Stimulated activated CD8-positive, alpha-beta memory T cell treated with anti-CD3 and anti-CD28 coated beads, Interleukin-12 subunit alpha, Interleukin-12 subunit beta, amount 100 ng/mL, for 24 hours (primary cell): ENCODE results near the gene RFXANK.
"Not testable (repeated sequence)": the region's sequence is repeated elsewhere in the genome, so short reads cannot be mapped to it uniquely, and the experiment has no call there.

Source experiments
- DNase-seq: peaks from one replicate; pipeline ENCODE4 v3.0.0-alpha.2; 2020; ENCODE audit errors: extremely low read depth

Gene RFXANK, protein sequence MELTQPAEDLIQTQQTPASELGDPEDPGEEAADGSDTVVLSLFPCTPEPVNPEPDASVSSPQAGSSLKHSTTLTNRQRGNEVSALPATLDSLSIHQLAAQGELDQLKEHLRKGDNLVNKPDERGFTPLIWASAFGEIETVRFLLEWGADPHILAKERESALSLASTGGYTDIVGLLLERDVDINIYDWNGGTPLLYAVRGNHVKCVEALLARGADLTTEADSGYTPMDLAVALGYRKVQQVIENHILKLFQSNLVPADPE

DNA sequence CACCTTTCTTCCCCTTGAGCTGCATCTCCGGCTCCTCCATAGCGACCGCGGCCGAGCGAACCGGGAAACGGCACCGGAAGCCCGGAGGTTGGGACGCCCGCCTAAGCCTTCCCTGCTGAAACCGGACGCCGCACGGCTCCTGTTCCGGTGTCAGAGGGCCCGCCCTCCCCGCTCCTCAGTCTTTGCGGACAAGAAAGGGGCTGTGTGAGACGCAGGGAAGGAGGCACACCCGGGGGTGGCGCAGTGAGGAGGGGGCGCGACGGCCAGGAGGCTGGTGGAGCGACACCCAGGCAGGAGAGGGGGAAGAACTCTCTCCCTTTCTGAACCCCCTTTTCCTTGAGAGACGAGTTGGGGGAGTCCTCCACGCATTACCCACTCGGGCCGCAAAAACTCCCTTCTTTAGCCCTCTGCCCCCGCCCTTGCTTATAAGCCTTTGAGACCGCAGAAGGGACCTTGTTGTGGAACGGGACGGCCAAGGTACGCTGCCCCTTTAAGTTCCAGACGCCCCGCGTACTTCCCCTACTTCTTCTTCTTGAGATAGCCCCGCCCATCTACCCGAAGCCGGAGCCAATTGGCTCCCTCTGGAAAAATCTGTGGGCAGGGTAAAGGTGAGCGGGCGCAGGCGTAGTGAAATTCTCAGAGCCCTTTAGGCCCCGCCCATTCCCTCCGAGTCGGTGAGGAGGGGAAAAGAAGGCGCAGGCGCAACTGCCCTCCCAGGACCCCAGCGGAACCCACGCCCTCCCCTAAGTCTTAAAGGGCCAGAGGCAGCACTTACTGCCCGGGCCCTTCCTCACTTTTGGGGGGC, at the start of gene RFXANK, which contains the start of gene BORCS8:
RFXANK (plus strand) TSS at position 181 of the 805 bp plus-strand sequence. CDS start 1,689 bp downstream, outside the sequence.
BORCS8 (minus strand) TSS at position 75 of the 805 bp plus-strand sequence; CDS start at position 40, 35 bp downstream.
- peak; percentile 97 for DNase-seq

DNA sequence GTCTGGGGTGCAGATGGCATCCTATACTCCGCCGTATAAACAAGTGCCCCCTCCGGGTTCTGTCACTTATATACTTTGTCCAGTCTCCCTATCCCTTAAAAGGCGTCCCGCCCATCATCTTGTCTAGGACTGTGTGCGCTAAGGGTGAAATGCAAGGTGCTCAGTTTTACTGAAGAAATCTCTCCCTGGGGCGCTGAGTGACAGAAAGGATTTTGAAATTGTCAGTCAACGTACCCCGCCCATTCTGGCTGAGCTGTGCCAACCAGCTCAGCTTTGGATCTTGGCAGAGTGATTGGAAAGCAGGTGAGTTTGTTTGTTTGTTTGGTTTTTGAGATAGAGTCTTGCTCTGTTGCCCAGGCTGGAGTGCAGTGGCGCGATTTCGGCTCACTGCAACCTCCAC, 49.7 kb upstream of the RFXANK start:
- DNase-seq, result no peak

GRCh38 chr19:19145281-19145680, 46.8 kb upstream of the RFXANK start:
- DNase-seq, result no peak

GRCh38 chr19:19145684-19146608, 46.1 kb upstream of the RFXANK start:
- DNase-seq, result peak; percentile 41

GRCh38 chr19:19146865-19147264, 45.2 kb upstream of the RFXANK start:
- DNase-seq, result no peak

- DNase-seq, result no peak
Observed at GRCh38 chr19:19147344-19147743, 44.7 kb upstream of the RFXANK start.

GRCh38 chr19:19148504-19148903, 43.6 kb upstream of the RFXANK start:
- DNase-seq, result not testable (repeated sequence)

GRCh38 chr19:19149435-19149834, 42.6 kb upstream of the RFXANK start:
- DNase-seq, result no peak

DNA sequence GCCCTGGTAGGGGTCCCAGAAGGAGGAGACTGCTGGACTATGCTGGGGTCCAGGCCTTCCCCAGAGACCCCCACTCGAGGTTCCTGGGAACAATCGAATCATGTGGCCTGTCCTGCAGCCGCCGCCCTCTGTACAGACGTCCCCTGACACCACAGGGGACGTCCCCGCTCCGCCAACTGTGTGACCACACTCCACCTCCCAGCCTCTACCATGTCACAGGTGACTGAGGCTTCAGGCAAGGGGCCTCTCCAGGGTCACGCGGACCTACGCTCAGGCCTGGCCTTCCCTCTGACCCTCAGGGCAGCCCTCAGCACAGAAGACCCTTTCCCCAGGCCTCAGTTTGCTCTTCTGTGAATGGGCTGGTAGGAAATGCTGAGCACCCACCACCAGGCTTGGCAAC, 40.6 kb upstream of the RFXANK start:
- no peak for DNase-seq

- DNase-seq, result no peak
Observed at GRCh38 chr19:19152668-19153384, 39.2 kb upstream of the RFXANK start.

DNA sequence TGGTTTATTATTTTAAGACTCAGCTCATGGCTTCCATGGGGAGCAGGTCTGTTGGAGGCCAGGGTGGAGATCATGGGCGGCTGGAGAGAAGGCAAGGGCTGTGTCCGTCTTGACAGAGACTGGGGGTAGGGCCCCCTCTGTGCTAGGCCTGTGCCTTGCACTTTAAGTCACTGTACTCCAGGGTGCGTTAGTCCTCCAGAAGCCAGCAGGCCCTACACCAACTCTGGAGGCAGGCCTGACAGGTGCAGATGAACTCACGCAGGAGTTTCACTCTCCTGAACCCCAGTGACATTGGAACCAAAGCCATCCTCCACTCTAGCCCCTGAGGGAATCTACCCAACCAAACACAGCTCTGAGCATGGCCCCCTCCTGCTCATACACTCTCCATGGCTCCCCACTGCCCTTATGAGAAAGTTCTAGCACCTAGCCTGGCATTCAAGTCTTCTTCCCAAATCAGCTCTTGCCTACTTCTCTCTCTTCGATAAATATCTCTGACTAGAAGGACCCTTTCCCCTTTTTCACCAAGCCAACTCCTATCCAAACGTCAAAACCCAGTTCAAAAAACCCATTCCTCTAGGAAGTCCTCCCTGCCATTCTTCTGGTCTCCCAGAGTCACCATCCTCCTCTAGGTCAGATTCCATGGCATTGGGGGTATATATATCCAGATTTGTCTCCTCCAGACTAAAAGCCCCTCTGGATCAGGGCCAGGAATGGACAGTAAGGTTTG, 37.1 kb upstream of the RFXANK start:
- no peak for DNase-seq

GRCh38 chr19:19155495-19156219, 36.4 kb upstream of the RFXANK start:
- no peak for DNase-seq

GRCh38 chr19:19157808-19158207, 34.2 kb upstream of the RFXANK start:
- DNase-seq, result no peak

DNA sequence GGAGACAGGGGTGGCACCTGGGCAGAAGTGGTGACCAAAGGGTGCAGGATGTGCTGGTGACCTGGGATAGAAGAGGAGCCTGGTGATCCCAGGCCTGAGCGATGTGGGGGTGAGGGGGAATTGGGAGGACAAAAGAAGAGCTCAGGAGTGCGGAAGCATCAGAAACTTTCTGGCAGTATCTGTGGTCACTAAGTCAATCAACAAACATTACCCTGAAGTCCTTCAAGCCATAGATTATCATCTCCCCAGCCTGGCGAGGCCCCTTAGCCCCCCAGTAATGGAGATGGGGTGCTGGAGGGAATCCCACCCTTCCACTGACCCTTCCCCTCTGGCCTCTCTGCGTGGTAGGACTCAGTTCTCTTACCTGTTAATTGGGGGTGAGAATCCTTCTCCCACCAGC, 32.5 kb upstream of the RFXANK start:
- DNase-seq, result no peak

DNA sequence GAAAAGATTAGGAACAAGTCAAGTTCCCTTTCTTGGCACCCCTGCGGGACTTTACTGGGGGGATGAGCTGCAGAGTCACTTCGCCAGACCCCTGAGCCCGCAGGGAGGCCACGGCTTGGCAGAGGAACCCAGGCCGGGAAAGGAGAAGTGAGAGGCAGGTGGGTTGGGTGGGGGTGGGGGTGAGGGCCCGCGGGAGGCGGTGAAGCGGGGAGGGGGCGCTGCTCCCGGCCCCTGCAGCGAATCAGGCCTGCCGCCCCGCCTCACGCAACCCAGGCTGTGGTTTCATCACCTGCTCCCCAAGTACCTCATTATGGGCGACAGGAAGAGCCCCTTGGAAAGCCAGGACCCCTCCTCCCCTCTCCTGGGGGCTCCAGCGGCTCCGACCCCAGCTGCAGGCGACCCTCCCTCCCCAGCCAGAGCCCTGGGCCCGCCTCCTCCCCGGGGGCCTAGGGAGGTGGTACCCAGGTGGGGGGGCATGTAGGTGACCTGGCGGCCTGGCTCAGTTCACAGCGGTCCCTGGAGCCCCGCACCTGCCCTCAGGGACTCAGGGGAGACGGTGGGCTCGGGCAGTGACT, 31.5 kb upstream of the RFXANK start:
- no peak for DNase-seq

DNA sequence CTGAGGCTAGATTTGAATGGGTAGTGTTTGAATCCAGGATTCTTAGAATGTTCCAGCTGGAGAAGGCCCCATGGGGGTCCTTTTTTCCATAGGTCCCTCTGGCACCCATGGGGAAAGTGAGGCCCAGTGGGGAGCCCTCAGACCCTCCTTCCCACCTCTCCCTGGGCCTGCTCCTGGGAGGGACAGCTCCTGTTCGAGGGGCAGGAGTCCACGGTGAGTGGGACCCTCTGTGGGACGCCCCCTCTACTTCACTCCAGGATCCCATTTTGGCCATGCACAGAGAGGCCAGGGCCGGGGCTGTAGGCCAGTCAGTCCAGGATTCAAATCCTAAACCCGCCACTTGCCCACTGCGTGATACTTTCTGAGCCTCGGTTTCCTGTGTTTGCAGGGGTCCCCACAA, 29.6 kb upstream of the RFXANK start:
- no peak for DNase-seq

- no peak for DNase-seq
Observed at GRCh38 chr19:19165396-19165795, 26.7 kb upstream of the RFXANK start.

DNA sequence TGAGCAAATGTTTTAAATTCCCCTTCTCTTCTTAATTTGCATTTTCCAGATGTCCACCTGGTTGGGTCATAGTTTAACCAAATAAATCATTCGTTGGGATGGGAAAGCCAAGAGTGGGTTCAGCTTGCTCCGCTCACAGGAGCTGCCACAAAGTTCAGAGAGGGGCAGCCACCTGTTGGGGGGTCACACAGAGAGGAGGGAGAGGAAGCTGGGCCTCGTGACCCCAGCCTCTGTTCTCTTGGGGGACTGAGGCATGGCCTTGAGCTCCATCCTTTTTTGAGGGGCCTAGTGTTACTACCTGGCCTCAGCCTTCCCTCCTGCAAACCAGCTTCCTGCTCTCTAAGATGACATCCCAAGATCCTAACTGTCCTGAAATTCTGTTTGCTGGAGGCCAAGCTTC, 24.4 kb upstream of the RFXANK start:
- no peak for DNase-seq

GRCh38 chr19:19169236-19170052, 22.6 kb upstream of the RFXANK start:
- DNase-seq, result no peak
